Measurements from ENCODE around the gene ERVK3-1. TPM values are rescaled to one million over a fixed set of nuclear protein-coding genes. Genes with fewer than 3 reads are reported as not detected.

ERVK3-1 gene, protein sequence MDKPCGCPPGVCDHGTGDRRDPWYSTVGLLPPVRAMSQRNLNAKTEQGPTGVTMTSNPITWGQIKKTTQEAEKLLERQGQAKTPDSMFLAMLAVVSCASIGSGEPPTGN
- 52.1 and 56.0 TPM in 2 replicates for total RNA-seq

DNA sequence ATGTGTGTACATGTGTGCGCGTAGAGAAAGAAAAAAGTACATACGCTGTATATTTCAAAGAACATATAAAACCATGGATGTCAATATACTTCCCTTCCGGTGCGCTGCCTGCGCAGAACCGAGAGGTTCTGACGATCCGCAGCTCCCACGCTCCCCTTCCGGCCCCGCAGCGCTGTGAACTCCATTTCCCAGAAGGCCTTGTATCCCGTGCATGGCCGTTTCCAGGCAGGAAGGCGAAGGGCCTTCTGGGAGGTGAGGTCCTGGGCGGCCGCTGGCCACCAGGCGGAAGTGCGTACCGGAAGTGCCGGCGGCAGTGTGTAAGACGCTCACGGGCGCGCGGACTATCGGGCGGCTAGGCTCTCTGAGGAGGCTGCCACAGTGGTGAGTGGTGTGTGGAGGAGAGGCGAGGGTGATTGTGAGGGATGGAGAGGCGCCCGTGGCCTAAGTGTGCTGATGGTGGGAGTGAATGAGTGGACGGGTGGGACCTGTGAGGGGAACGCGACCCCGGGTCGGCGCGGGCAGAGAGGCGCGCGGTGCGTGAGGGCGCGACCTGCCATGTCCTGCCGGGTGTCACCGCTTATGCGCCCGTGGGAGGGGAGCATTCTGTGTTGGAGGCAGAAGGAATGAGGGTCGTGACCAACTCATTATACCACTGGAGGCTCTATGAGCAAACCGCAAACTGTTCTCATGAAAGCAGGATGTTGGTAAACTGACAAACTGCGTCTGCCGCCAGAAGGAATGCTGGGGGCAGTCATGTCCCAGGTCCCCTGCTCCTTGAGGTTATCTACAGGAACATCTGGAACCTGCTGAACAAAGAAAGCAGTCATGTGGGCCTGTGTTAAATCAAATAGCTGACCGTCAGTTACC, at the start of gene ERVK3-1:
Gene ERVK3-1 (plus strand): TSS at position 313 of the 867 bp plus-strand sequence. CDS start 6,792 bp downstream, outside the sequence.

DNA sequence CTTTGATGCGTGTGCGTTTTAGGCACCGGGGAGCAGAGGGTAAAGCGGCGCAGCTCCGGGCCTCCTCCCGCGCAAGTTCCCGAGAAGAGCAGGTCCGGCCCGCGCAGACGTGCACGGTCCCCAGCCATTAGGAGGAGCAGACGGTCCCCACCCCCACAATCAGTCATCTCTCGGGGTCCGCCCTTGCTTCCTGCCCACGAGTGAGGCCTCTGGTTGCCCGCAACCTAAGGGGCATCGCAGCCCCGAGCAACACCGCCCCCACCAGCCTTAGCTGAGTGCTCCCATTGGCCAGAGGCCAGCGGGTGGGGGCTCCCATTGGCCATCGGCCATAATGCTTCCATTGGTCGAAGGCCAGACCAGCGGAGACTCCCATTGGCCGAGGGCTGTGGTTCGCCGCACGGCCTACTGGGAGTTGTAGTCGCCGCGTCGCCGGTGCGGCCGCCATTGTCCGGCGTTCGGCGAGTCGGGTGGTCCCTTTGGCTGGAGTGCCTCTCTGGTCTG, 26.6 kb upstream of the ERVK3-1 start, which contains the start of gene ZNF8:
Gene ZNF8 (plus strand): TSS at position 415 of the 501 bp plus-strand sequence. CDS start 127 bp downstream, outside the sequence.

DNA sequence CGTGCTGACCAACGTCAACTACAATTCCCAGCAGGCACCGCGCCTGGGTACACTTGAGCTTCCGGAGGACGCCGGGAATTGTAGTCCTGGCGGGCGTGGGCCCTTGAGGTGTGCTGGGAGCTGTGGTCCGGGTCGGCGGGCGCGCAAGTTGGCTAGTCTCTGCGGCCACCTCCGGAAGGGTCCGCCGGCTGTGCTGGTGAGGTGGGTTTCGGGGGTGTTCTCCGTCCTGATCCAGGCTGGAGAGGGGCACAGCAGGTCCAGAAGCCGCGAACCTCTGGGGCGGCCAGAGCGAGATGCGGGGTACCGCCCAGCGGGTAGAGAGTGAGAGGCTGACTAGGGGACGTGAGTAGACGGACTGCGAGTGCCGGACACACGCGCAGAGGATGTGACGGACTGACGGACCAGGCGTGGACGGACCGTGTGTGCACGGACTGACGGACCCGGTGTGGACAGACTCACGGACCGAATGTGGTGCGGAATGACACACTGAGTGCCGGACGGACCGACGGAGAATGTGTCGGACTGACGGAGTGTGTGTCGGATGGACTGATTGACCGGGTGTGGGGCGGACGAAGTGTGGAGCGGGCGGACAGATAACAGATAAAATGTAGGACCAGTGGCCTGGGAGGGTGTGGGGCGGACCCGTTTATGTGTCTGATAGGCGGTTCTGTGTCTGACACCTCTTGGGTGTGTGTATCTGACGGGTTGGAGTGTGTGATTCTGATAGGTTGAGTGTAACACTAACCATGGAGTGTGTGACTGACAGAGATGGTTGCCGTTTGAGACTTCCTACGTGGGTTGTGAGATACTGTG, 21.9 kb downstream of the ERVK3-1 start, which contains the start of gene ZSCAN22:
Gene ZSCAN22 (plus strand): TSS at position 81 of the 813 bp plus-strand sequence. CDS start 7,809 bp downstream, outside the sequence.

DNA sequence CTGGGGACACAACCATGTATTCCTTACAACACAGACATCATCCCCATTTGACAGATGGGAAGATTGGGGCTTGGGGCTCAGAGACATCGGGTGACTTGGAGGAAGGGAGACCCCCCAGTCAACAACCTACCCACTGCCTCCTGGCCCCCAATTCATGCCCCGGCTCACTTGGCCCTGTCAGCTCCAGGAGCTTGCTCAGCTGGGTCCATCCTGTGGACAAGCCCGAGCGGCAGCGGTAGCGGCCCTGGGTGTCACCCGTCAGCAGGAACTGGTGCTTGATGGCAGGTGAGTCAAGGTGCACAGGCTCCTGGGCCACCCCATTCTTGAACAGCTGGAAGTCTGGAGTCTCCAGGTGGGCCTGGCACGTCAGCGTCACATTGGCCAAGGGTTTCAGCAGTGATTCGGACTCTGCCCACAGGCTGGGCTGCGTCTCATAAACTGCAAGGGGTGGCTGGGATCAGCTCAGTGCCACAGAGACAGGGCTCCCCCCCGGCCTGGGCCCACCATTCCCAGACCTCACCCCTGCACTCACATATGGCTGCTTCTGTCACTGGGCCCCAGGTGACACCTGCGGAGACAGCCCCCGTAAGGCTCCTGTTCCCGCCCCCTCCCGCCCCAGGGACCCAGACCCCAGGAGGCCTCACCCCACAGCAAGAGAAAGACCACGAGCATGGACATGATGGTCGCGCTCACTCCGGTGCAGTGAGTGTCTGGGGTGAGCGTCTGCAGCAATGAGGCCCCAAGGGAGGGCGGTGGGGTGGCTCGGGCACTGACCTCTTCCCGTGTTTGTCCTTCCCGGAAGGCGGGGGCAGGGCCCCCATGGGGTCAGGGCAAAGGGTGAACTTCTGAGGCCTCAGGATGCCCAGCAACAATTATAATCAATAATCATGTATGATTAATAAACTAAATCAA, 47.8 kb downstream of the ERVK3-1 start, which contains the start of gene A1BG:
Gene A1BG (minus strand): TSS at position 733 of the 912 bp plus-strand sequence. CDS start 55 bp downstream, at position 678.

DNA sequence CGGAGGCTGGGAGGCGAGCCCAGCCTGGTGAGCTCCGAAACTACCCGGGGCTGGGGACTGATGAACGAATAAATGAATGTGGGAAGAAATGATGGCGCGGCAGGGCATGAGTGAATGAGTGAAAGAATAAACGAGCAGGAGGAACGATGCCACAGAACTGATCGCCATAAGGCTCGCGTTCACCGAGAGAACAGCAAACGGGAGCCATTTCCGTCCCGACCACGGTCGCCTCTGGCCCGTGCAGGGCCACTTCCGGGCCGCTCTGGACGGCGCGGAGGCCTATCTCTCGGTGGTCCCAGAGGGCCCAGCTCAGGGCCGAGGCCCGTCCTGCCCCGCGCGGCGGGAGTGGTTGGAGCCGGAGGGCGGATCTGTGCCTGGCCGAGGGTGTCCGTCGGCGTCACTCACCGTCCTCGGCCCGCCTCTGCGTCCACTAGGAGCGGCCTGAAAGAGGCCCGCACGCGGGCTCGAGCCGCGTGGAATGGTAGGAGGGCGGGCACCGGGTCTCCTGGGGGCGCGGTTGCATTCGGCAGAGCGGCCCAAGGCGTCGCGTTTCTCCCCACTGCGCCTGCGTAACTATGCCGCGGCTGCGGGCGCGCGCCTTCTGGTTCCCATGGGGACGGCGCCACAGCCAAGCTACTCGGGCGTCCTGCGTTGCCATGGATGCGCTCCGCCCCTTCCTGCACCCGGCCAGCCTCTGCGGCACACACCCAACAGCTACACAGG, 57.3 kb downstream of the ERVK3-1 start, which contains the start of gene ZNF497:
Gene ZNF497 (minus strand): TSS at position 480 of the 723 bp plus-strand sequence. CDS start 5,116 bp downstream, outside the sequence.

Other genes starting within 250 kb of the ERVK3-1 start
- gene ZNF135, start 246.1 kb upstream of the ERVK3-1 start, total RNA-seq: 2.0 and 2.8 TPM in 2 replicates
- gene ZSCAN18, start 207.1 kb upstream of the ERVK3-1 start, total RNA-seq: 29.7 and 29.9 TPM in 2 replicates
- 5.7 and 5.9 TPM in 2 replicates for gene ZNF329, start 154.6 kb upstream of the ERVK3-1 start, total RNA-seq
- gene ZNF274, start 122.3 kb upstream of the ERVK3-1 start, total RNA-seq: 14.6 and 16.8 TPM in 2 replicates
- 37.2 and 43.0 TPM in 2 replicates for gene ZNF544, start 76.5 kb upstream of the ERVK3-1 start, total RNA-seq
- 3.7 and 4.2 TPM in 2 replicates for gene ZNF8, start 26.4 kb upstream of the ERVK3-1 start, total RNA-seq
- 1.6 and 1.8 TPM in 2 replicates for gene ZSCAN22, start 21.6 kb downstream of the ERVK3-1 start, total RNA-seq
- gene A1BG, start 48.1 kb downstream of the ERVK3-1 start, total RNA-seq: 56.7 and 57.5 TPM in 2 replicates
- gene ZNF497, start 57.4 kb downstream of the ERVK3-1 start, total RNA-seq: under 0.01 and 0.74 TPM in 2 replicates
- gene ZNF837, start 75.7 kb downstream of the ERVK3-1 start, total RNA-seq: 0.89 and 2.4 TPM in 2 replicates
- 2,682 and 2,963 TPM in 2 replicates for gene RPS5, start 81.9 kb downstream of the ERVK3-1 start, total RNA-seq
- gene RNF225, start 90.3 kb downstream of the ERVK3-1 start, total RNA-seq: not detected in 2 replicates
- 8.2 and 13.1 TPM in 2 replicates for gene ZNF584, start 103.3 kb downstream of the ERVK3-1 start, total RNA-seq
- gene ZNF132, start 134.8 kb downstream of the ERVK3-1 start, total RNA-seq: 2.1 and 3.0 TPM in 2 replicates
- gene ZNF324B, start 146.2 kb downstream of the ERVK3-1 start, total RNA-seq: 5.5 and 6.2 TPM in 2 replicates
- gene ZNF324, start 161.7 kb downstream of the ERVK3-1 start, total RNA-seq: 7.7 and 9.1 TPM in 2 replicates
- gene ZNF446, start 171.0 kb downstream of the ERVK3-1 start, total RNA-seq: 8.0 and 9.4 TPM in 2 replicates
- gene SLC27A5, start 206.6 kb downstream of the ERVK3-1 start, total RNA-seq: 15.2 and 18.3 TPM in 2 replicates
- gene ZBTB45, start 214.4 kb downstream of the ERVK3-1 start, total RNA-seq: 12.8 and 14.4 TPM in 2 replicates
- gene TRIM28, start 238.7 kb downstream of the ERVK3-1 start, total RNA-seq: 474 and 516 TPM in 2 replicates
- 120 and 121 TPM in 2 replicates for gene CHMP2A, start 249.7 kb downstream of the ERVK3-1 start, total RNA-seq